ENCODE data around the gene CAPZB.

CAPZB gene

GRCh38 chr1:19493547-19493946 lies 8.2 kb upstream of the CAPZB start:
- Histone ChIP-seq H3K9me2 (ENCODE audit: low read depth, low read length) (no peaks in the 10 kb centered on the region), H4K20me1 (ENCODE audit: insufficient read depth, low read length) (no peaks in the 10 kb centered on the region), H3K9me3 (ENCODE audit: low read length) (no peaks in the 10 kb centered on the region), H3K4me3 (ENCODE audit: low read depth, low read length, poor library complexity, severe bottlenecking) (no peak overlapping the region), H3K79me2 (ENCODE audit: insufficient read depth, low read length) (no peaks in the 10 kb centered on the region), H3K9ac (ENCODE audit: low read length) (no peak overlapping the region), H2AFZ (ENCODE audit: low read length) (no peak overlapping the region), H3K27me3 (ENCODE audit: insufficient read depth, low read length) (no peaks in the 10 kb centered on the region), H3K4me1 (ENCODE audit: insufficient read depth, low read length, severe bottlenecking) (no peaks in the 10 kb centered on the region), H3K4me2 (ENCODE audit: low read length) (no peak overlapping the region), H3F3A (ENCODE audit: insufficient read depth, low read length) (no peaks in the 10 kb centered on the region), H3K36me3 (ENCODE audit: insufficient read depth, low read length) (no peaks in the 10 kb centered on the region), H3K27ac (ENCODE audit: low read depth, low read length, poor library complexity, severe bottlenecking) (no peak overlapping the region)
- no peak for TF ChIP-seq CTCF (IDR thresholded peaks at IDR 0.05; ENCODE audit: low read length)
- TF ChIP-seq EZH2 (IDR thresholded peaks at IDR 0.05; ENCODE audit: borderline replicate concordance, low read length): no peak

- Histone ChIP-seq H3K9me3 (ENCODE audit: low read length) (no peaks in the 10 kb centered on the region), H3K27me3 (ENCODE audit: insufficient read depth, low read length) (no peaks in the 10 kb centered on the region), H3F3A (ENCODE audit: insufficient read depth, low read length) (no peaks in the 10 kb centered on the region), H3K9ac (ENCODE audit: low read length) (no peak overlapping the region), H2AFZ (ENCODE audit: low read length) (no peak overlapping the region), H3K4me2 (ENCODE audit: low read length) (no peak overlapping the region), H4K20me1 (ENCODE audit: insufficient read depth, low read length) (no peaks in the 10 kb centered on the region), H3K27ac (ENCODE audit: low read depth, low read length, poor library complexity, severe bottlenecking) (no peak overlapping the region), H3K4me1 (ENCODE audit: insufficient read depth, low read length, severe bottlenecking) (peaks cover 9% of the 10 kb centered on the region), H3K79me2 (ENCODE audit: insufficient read depth, low read length) (peaks cover 2% of the 10 kb centered on the region), H3K4me3 (ENCODE audit: low read depth, low read length, poor library complexity, severe bottlenecking) (no peak overlapping the region), H3K36me3 (ENCODE audit: insufficient read depth, low read length) (no peaks in the 10 kb centered on the region), H3K9me2 (ENCODE audit: low read depth, low read length) (no peaks in the 10 kb centered on the region)
- TF ChIP-seq CTCF (IDR thresholded peaks at IDR 0.05; ENCODE audit: low read length) (no peak), EZH2 (IDR thresholded peaks at IDR 0.05; ENCODE audit: borderline replicate concordance, low read length) (no peak)
Observed at GRCh38 chr1:19489996-19490395, 4.7 kb upstream of the CAPZB start.

- H3K9ac ChIP-seq (ENCODE audit: low read length): no peak overlapping the region
- no peak overlapping the region for H3K4me2 ChIP-seq (ENCODE audit: low read length)
- no peaks in the 10 kb centered on the region for H3K9me3 ChIP-seq (ENCODE audit: low read length)
- no peak overlapping the region for H2AFZ ChIP-seq (ENCODE audit: low read length)
- H3K27me3 ChIP-seq (ENCODE audit: insufficient read depth, low read length): no peaks in the 10 kb centered on the region
- H3K79me2 ChIP-seq (ENCODE audit: insufficient read depth, low read length): peaks cover 20% of the 10 kb centered on the region
- peaks cover 5% of the 10 kb centered on the region; the same call in 1 of the 2 replicates for H3K36me3 ChIP-seq (ENCODE audit: insufficient read depth, low read length)
- no peak overlapping the region for H3K27ac ChIP-seq (ENCODE audit: low read depth, low read length, poor library complexity, severe bottlenecking)
- H3K4me3 ChIP-seq (ENCODE audit: low read depth, low read length, poor library complexity, severe bottlenecking): no peak overlapping the region
- TF ChIP-seq CTCF (IDR thresholded peaks at IDR 0.05; ENCODE audit: low read length) (peak; percentile 3; the same call in 1 of the 2 replicates), EZH2 (IDR thresholded peaks at IDR 0.05; ENCODE audit: borderline replicate concordance, low read length) (no peak)
- no peaks in the 10 kb centered on the region for H4K20me1 ChIP-seq (ENCODE audit: insufficient read depth, low read length)
- H3F3A ChIP-seq (ENCODE audit: insufficient read depth, low read length): no peaks in the 10 kb centered on the region
- no peaks in the 10 kb centered on the region for H3K9me2 ChIP-seq (ENCODE audit: low read depth, low read length)
- peaks cover 26% of the 10 kb centered on the region for H3K4me1 ChIP-seq (ENCODE audit: insufficient read depth, low read length, severe bottlenecking)
Observed at GRCh38 chr1:19488136-19488535, 2.8 kb upstream of the CAPZB start.

Data from OCI-LY1 (cell line).